Thyroid gland (tissue), 4 donors: ENCODE data around the gene CFAP46. TPM values are rescaled to one million over a fixed set of nuclear protein-coding genes. Genes with fewer than 3 reads are reported as not detected.

ENCODE experiments used
- DNase-seq, 2 donors: peaks; one replicate each; pipeline ENCODE4 v3.0.0-alpha.2; 2019
- H3K27ac ChIP-seq, 3 donors: fragments of 200-600 bp; sonication (generic); 1 replicate in 2 of 3; 2 replicates in 1 of 3; pipeline ENCODE4 v1.5.1; 2016 to 2019; ENCODE audit warnings: mild to moderate bottlenecking in 1 of 3, moderate library complexity in 1 of 3
- H3K27me3 ChIP-seq: fragments of 200-600 bp; sonication (generic); one replicate; pipeline ENCODE4 v1.5.1; 2019
- H3K36me3 ChIP-seq, 2 donors: fragments of 200-600 bp; sonication (generic); one replicate each; pipeline ENCODE4 v1.5.1; 2016 to 2019
- H3K4me1 ChIP-seq, 2 donors: fragments of 200-600 bp; sonication (generic); one replicate each; pipeline ENCODE4 v1.5.1; 2017 to 2019
- H3K4me3 ChIP-seq, 3 donors: fragments of 200-600 bp; sonication (generic); replicated peaks in 1 of 3; 1 replicate in 2 of 3; 2 replicates in 1 of 3; pipeline ENCODE4 v1.5.1; 2016; ENCODE audit warnings: mild to moderate bottlenecking in 1 of 3
- H3K9me3 ChIP-seq: fragments of 200-600 bp; sonication (generic); one replicate; pipeline ENCODE4 v1.5.1; 2017
- CTCF ChIP-seq, 6 experiments: fragments of 200-600 bp in 3 of 6; fragments of 450-650 bp in 3 of 6; sonication (generic) in 3 of 6; IDR thresholded peaks; one replicate each; pipeline ENCODE4 v1.5.1; 2016 to 2019; ENCODE audit warnings: antibody characterized with exemption in 6 of 6, mild to moderate bottlenecking in 2 of 6, inconsistent platforms in 1 of 6, moderate library complexity in 1 of 6
- POLR2A ChIP-seq, 2 donors: fragments of 450-650 bp; IDR thresholded peaks; one replicate each; pipeline ENCODE4 v1.6.1; 2017; ENCODE audit warnings: antibody characterized with exemption in 2 of 2, mild to moderate bottlenecking in 2 of 2, moderate library complexity in 1 of 2
- WGBS, 2 donors: methylation state at CpG; one replicate each; pipeline ENCODE4 v1.1.5; 2017; 5-methylcytosine and 5-hydroxymethylcytosine counted together
- intact Hi-C: fragments of 100-400 bp; cut with DNase I; formaldehyde crosslinking; loops from one replicate; pipeline ENCODE4 v1.15.1; 2023
- total RNA-seq, 4 donors: library from RNA; depleted of rRNA; stranded (reverse); fragments of >200 nt; gene quantifications; one replicate each; pipeline ENCODE4 v1.2.3, GENCODE V29; 2016

Gene CFAP46
- total RNA-seq, 4 donors from 2014 or later = 3.6 to 12.7 (median 9.1) TPM

GRCh38 chr10:132951926-132952325, 9.6 kb upstream of the CFAP46 start:
- no peak for TF ChIP-seq POLR2A (IDR thresholded peaks at IDR 0.05)
- no peak for TF ChIP-seq CTCF (IDR thresholded peaks at IDR 0.05)
- Histone ChIP-seq H3K9me3 (no peaks in the 10 kb centered on the region), H3K36me3 (no peaks in the 10 kb centered on the region), H3K27ac (no peak overlapping the region), H3K4me1 (no peaks in the 10 kb centered on the region), H3K4me3 (no peak overlapping the region), H3K27me3 (no peaks in the 10 kb centered on the region)
- no peak for DNase-seq
- intact Hi-C loops = no loop called here
- 65 to 68% methylated on average over 12 of the region's 12 CpGs for WGBS, 2 donors

- TF ChIP-seq POLR2A (IDR thresholded peaks at IDR 0.05) (no peak), CTCF (IDR thresholded peaks at IDR 0.05) (no peak)
Observed at GRCh38 chr10:132948351-132948750, 6.0 kb upstream of the CFAP46 start.

GRCh38 chr10:132947843-132948242, 5.5 kb upstream of the CFAP46 start:
- Histone ChIP-seq H3K4me3 (no peak overlapping the region), H3K27me3 (no peaks in the 10 kb centered on the region), H3K9me3 (no peaks in the 10 kb centered on the region), H3K36me3 (no peaks in the 10 kb centered on the region), H3K4me1 (peaks cover 4% of the 10 kb centered on the region in 2 donors), H3K27ac (no peak overlapping the region)
- TF ChIP-seq CTCF (IDR thresholded peaks at IDR 0.05) = no peak
- TF ChIP-seq POLR2A (IDR thresholded peaks at IDR 0.05) = no peak
- 81 to 92% methylated on average over 6 of the region's 6 CpGs for WGBS, 2 donors
- intact Hi-C loops = no loop called here
- no peak for DNase-seq

More at GRCh38 chr10:132948351-132948750, 6.0 kb upstream of the CFAP46 start:
- no peaks in the 10 kb centered on the region for H3K36me3 ChIP-seq
- H3K27me3 ChIP-seq = no peaks in the 10 kb centered on the region
- no peaks in the 10 kb centered on the region for H3K9me3 ChIP-seq
- WGBS, 2 donors = 86 to 88% methylated on average over 10 of the region's 10 CpGs
- DNase-seq = no peak
- intact Hi-C loops = no loop called here
- H3K4me1 ChIP-seq = no peaks in the 10 kb centered on the region
- H3K4me3 ChIP-seq = no peak overlapping the region
- H3K27ac ChIP-seq = no peak overlapping the region

- no peaks in the 10 kb centered on the region for H3K36me3 ChIP-seq
- H3K27me3 ChIP-seq = no peaks in the 10 kb centered on the region
- DNase-seq = no peak
- TF ChIP-seq CTCF (IDR thresholded peaks at IDR 0.05) (no peak), POLR2A (IDR thresholded peaks at IDR 0.05) (no peak)
- no peak overlapping the region for H3K27ac ChIP-seq
- no peak overlapping the region for H3K4me3 ChIP-seq
- WGBS, 2 donors = 49 to 54% methylated on average over 5 of the region's 5 CpGs
- intact Hi-C loops = no loop called here
- peaks cover 5 to 8% of the 10 kb centered on the region in 2 donors for H3K4me1 ChIP-seq
- no peaks in the 10 kb centered on the region for H3K9me3 ChIP-seq
Observed at GRCh38 chr10:132946806-132947546, 4.6 kb upstream of the CFAP46 start.

- peaks cover 10 to 13% of the 10 kb centered on the region in 2 donors for H3K4me1 ChIP-seq
- no peak overlapping the region for H3K27ac ChIP-seq
- 83 to 88% methylated on average over 9 of the region's 9 CpGs for WGBS, 2 donors
- intact Hi-C loops = no loop called here
- DNase-seq = no peak
- no peaks in the 10 kb centered on the region for H3K36me3 ChIP-seq
- no peaks in the 10 kb centered on the region for H3K9me3 ChIP-seq
- TF ChIP-seq POLR2A (IDR thresholded peaks at IDR 0.05) (no peak), CTCF (IDR thresholded peaks at IDR 0.05) (no peak)
- no peaks in the 10 kb centered on the region for H3K27me3 ChIP-seq
- H3K4me3 ChIP-seq = no peak overlapping the region
Observed at GRCh38 chr10:132946311-132946710, 3.9 kb upstream of the CFAP46 start.
